Heart left ventricle (tissue), 16 donors: ENCODE results near the gene FBXL14. TPM values are rescaled to one million over a fixed set of nuclear protein-coding genes. Genes with fewer than 3 reads are reported as not detected.

Source experiments
- ATAC-seq, 4 donors: fragments of 200-7000 bp; cut with Tn5 transposase; one replicate each; pipeline ENCODE4 v1.9.1; 2020 to 2022; ENCODE audit warnings: moderate library complexity in 4 of 4, mild to moderate bottlenecking in 3 of 4, moderate number of reproducible peaks in 1 of 4
- DNase-seq, 5 donors: peaks; one replicate each; pipeline ENCODE4 v3.0.0-alpha.2; 2020
- H3K27ac ChIP-seq, 12 donors: fragments of 200-600 bp; sonication (generic) in 4 of 12; one replicate each; pipeline versions ENCODE4 v1.5.0 to v1.8.0; 2016 to 2022; ENCODE audit warnings: mild to moderate bottlenecking in 2 of 12
- H3K27me3 ChIP-seq, 9 donors: fragments of 200-600 bp; sonication (generic) in 2 of 9; one replicate each; pipeline versions ENCODE4 v1.5.1 to v1.8.0; 2016 to 2022; ENCODE audit warnings: mild to moderate bottlenecking in 3 of 9
- H3K36me3 ChIP-seq, 9 donors: fragments of 200-600 bp; sonication (generic) in 2 of 9; one replicate each; pipeline versions ENCODE4 v1.5.0 to v1.8.0; 2018 to 2022; ENCODE audit warnings: mild to moderate bottlenecking in 2 of 9
- H3K4me1 ChIP-seq, 12 donors: fragments of 200-600 bp; sonication (generic) in 4 of 12; one replicate each; pipeline versions ENCODE4 v1.5.0 to v1.8.0; 2016 to 2022; ENCODE audit warnings: mild to moderate bottlenecking in 3 of 12
- H3K4me3 ChIP-seq, 12 donors: fragments of 200-600 bp; sonication (generic) in 4 of 12; one replicate each; pipeline versions ENCODE4 v1.5.0 to v1.8.0; 2017 to 2022; ENCODE audit warnings: mild to moderate bottlenecking in 9 of 12, moderate library complexity in 4 of 12
- H3K9me3 ChIP-seq, 12 donors: fragments of 200-600 bp; sonication (generic) in 4 of 12; one replicate each; pipeline versions ENCODE4 v1.5.0 to v1.8.0; 2016 to 2022; ENCODE audit warnings: mild to moderate bottlenecking in 1 of 12
- CTCF ChIP-seq, 12 donors: fragments of 200-600 bp; sonication (generic) in 4 of 12; IDR thresholded peaks; one replicate each; pipeline versions ENCODE4 v1.5.0 to v1.8.0; 2018 to 2022; ENCODE audit warnings: antibody characterized with exemption in 12 of 12, mild to moderate bottlenecking in 5 of 12
- POLR2A ChIP-seq, 2 donors: fragments of 450-650 bp; IDR thresholded peaks; one replicate each; pipeline ENCODE4 v1.6.1; 2017; ENCODE audit warnings: antibody characterized with exemption in 2 of 2, mild to moderate bottlenecking in 2 of 2, moderate library complexity in 2 of 2
- WGBS, 4 donors: extraction: QIAGEN DNeasy Blood & Tissue Kit in 2 of 4; methylation state at CpG; one replicate each; pipeline versions ENCODE4 v1.1.5 to v1.1.7; 2013 to 2018; 5-methylcytosine and 5-hydroxymethylcytosine counted together
- intact Hi-C, 10 donors: fragments of 100-400 bp; cut with DNase I; formaldehyde crosslinking; loops; one replicate each; pipeline versions ENCODE4 v1.11.1 to v1.14.2; 2022
- polyA plus RNA-seq, 2 donors: library from polyadenylated mRNA; stranded (reverse); fragments of 200-250 nt; gene quantifications; one replicate each; pipeline ENCODE4 v1.2.3, GENCODE V29; 2013
- total RNA-seq, 9 donors: library from RNA; depleted of rRNA in 2 of 9; stranded (reverse); fragments of >200 nt in 2 of 9; fragmentation: NEBNext Ultra II Directional in 3 of 9; extraction: Animal tissue kit (Norgen Biotek cat#: 25700) in 3 of 9; gene quantifications; one replicate each; pipeline versions ENCODE4 v1.1.0 to v1.2.4, GENCODE V29; 2016 to 2023
- donor health status: ischemic (EF 13 %, LVEDD 7.1; RV severe dilation, severe dysfunction).
- donor health status: healthy with polysubstance abuse.
- donor health status: DM: no; HTN: yes; CAD: no.
- donor health status: DM: no; HTN: no; CAD: no.
- donor health status: ischemic (EF 25% LVEDD 6.9; RV normal size, moderate dysfunction).
- donor health status: ischemic (EF 25% LVEDD 5.7; RV mildly dilated, moderate dysfunction).
- donor health status: healthy.
- donor health status: DM: yes; HTN: yes; CAD: no.
- donor health status: ischemic (EF 35%, LVEDD 5.7; RV mildly dilated, moderate dysfunction).
- donor health status: nonischemic (EF 11% LVEDD 7.7; RV severe dilation, severe dysfunction).
- donor health status: DM: yes; HTN: yes; CAD: no.
- donor health status: PGD.
- donor health status: ischemic (EF 29% LVEDD 5.4; RV normal size, mild dysfunction).
- donor health status: nonischemic (EF 23%, LVEDD 6.1; RV moderate dilation, normal function).

The FBXL14 gene
- total and polyA plus RNA-seq, 11 donors: 1.7 to 10.1 (median 8.4) TPM

- H3K9me3 ChIP-seq: no peaks in the 10 kb centered on the region
- H3K36me3 ChIP-seq: no peaks in the 10 kb centered on the region
- H3K4me3 ChIP-seq: peak overlapping the region; percentile 27 to 76 (median 58)
- intact Hi-C loops: loop anchor here in 2 of 10 donors (5.0 kb wide), 2 partner anchors 308 to 313 kb away; no protein-coding TSS in a partner anchor
- H3K4me1 ChIP-seq: peaks cover 0 to 49% (median 23%) of the 10 kb centered on the region in 12 donors
- DNase-seq (no peak), ATAC-seq (peak in 1 of 4 donors; percentile 0)
- peaks cover 0 to 18% (median 0%) of the 10 kb centered on the region in 9 donors for H3K27me3 ChIP-seq
- H3K27ac ChIP-seq: peak overlapping the region in 6 of 12 donors; percentile 1 to 80 (median 41)
- peak in 2 of 12 donors; percentile 7 to 26 for TF ChIP-seq CTCF (IDR thresholded peaks at IDR 0.05)
- no peak for TF ChIP-seq POLR2A (IDR thresholded peaks at IDR 0.05)
- 10 to 12% (median 11%) methylated on average over 26 to 32 of the region's 32 CpGs for WGBS, 4 donors
Observed at GRCh38 chr12:1629338-1630132, 35.2 kb upstream of the FBXL14 start.

- intact Hi-C loops: no loop called here
- Histone ChIP-seq H3K4me1 (peaks cover 0 to 44% (median 21%) of the 10 kb centered on the region in 12 donors), H3K27me3 (peaks cover 0 to 18% (median 0%) of the 10 kb centered on the region in 9 donors), H3K9me3 (no peaks in the 10 kb centered on the region), H3K27ac (peak within 1 kb of the TSS in 7 of 12 donors; percentile 1 to 80 (median 39)), H3K4me3 (peak within 1 kb of the TSS; percentile 27 to 76 (median 58)), H3K36me3 (no peaks in the 10 kb centered on the region)
- DNase-seq: no peak
- no peak for ATAC-seq
- WGBS, 4 donors: 80 to 87% (median 83%) methylated on average over 17 of the region's 17 CpGs
- TF ChIP-seq POLR2A (IDR thresholded peaks at IDR 0.05) (no peak), CTCF (IDR thresholded peaks at IDR 0.05) (no peak)
Observed at GRCh38 chr12:1628666-1629337, 34.4 kb upstream of the FBXL14 start, which contains the start of gene WNT5B. TSS of gene WNT5B (plus strand) at chr12:1629231. CDS start at chr12:1631355, 2,124 bp downstream.

GRCh38 chr12:1622406-1622805 lies 28.0 kb upstream of the FBXL14 start:
- H3K27me3 ChIP-seq: no peaks in the 10 kb centered on the region
- H3K36me3 ChIP-seq: no peaks in the 10 kb centered on the region
- TF ChIP-seq CTCF (IDR thresholded peaks at IDR 0.05) (no peak), POLR2A (IDR thresholded peaks at IDR 0.05) (no peak)
- WGBS, 4 donors: 75 to 83% (median 80%) methylated on average over 3 of the region's 3 CpGs
- H3K9me3 ChIP-seq: no peaks in the 10 kb centered on the region
- H3K4me3 ChIP-seq: no peak overlapping the region
- no peak for DNase-seq
- intact Hi-C loops: no loop called here
- ATAC-seq: no peak
- H3K4me1 ChIP-seq: peaks cover 0 to 28% (median 4%) of the 10 kb centered on the region in 12 donors
- no peak overlapping the region for H3K27ac ChIP-seq

- Histone ChIP-seq H3K27ac (peak overlapping the region in 1 of 12 donors; percentile 70), H3K9me3 (no peaks in the 10 kb centered on the region), H3K36me3 (no peaks in the 10 kb centered on the region), H3K27me3 (no peaks in the 10 kb centered on the region), H3K4me3 (no peak overlapping the region), H3K4me1 (peaks cover 0 to 37% (median 2%) of the 10 kb centered on the region in 12 donors)
- intact Hi-C loops: no loop called here
- DNase-seq: no peak
- ATAC-seq: no peak
- WGBS, 4 donors: 44 to 65% (median 53%) methylated on average over 1 of the region's 1 CpG
- TF ChIP-seq CTCF (IDR thresholded peaks at IDR 0.05) (no peak), POLR2A (IDR thresholded peaks at IDR 0.05) (no peak)
Observed at GRCh38 chr12:1620092-1620491, 25.7 kb upstream of the FBXL14 start.
